Loucy (cell line): ENCODE data around the gene ZNF681.

ENCODE experiments used
- CTCF ChIP-seq: fragments of 200-600 bp; sonication (generic); conservative IDR thresholded peaks from 2 replicates; pipeline ENCODE4 v1.5.1; 2014; ENCODE audit warnings: mild to moderate bottlenecking, antibody characterized with exemption, low read length
- EZH2phosphoT487 ChIP-seq: fragments of 200-600 bp; IDR thresholded peaks from 2 replicates; pipeline ENCODE4 v1.6.1; 2018; ENCODE audit warnings: antibody characterized with exemption, mild to moderate bottlenecking, moderate library complexity, borderline replicate concordance

GRCh38 chr19:23764781-23765180, 6.1 kb upstream of the ZNF681 start:
- TF ChIP-seq CTCF (no peak), EZH2phosphoT487 (no peak)
